ENCODE results near the gene SAXO1. TPM values are rescaled to one million over a fixed set of nuclear protein-coding genes. Genes with fewer than 3 reads are reported as not detected.
"Not testable (repeated sequence)": the region's sequence is repeated elsewhere in the genome, so short reads cannot be mapped to it uniquely, and the experiment has no call there.

SAXO1 gene
- total RNA-seq, 1 experiment from 2014 or later = not detected

DNA sequence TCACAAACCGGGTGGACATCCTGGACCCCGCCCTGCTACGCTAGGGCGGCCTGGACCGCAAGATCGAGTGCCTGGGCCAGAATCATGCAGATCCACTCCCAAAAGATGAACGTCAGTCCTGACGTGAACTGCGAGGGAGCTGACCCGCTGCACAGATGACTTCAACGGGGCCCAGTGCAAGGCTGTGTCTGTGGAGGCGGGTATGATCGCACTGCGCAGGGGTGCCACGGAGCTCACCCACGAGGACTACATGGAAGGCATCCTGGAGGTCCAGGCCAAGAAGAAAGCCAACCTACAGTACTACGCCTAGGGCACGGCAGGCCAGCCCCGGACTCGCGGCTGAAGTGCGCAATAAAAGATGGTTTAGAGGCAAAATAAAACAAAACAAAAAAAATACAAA, 5.2 kb downstream of the SAXO1 start:
- ChIA-PET CTCF (interaction anchor here (0.5 to 5.5 kb wide), 32 partner anchors 12 to 1504 kb away, joined by 3 to 95 read pairs (median 4); no protein-coding TSS in a partner anchor), POLR2A (no interaction called here)
- no peak overlapping the region for H3K4me3 Mint-ChIP-seq (ENCODE audit: unreplicated experiment)
- no peaks in the 10 kb centered on the region for H3K36me3 Mint-ChIP-seq (ENCODE audit: insufficient read depth, unreplicated experiment)
- intact Hi-C loops (cut with micrococcal nuclease) = loop anchor here (2.0 to 5.0 kb wide), 4 partner anchors 429 to 1497 kb away; no protein-coding TSS in a partner anchor
- no TSS peak for BruUV-seq (replicated peaks)
- H3K9me3 Mint-ChIP-seq (ENCODE audit: unreplicated experiment) = no peaks in the 10 kb centered on the region
- peaks cover 14% of the 10 kb centered on the region for H3K27me3 Mint-ChIP-seq (ENCODE audit: insufficient read depth, unreplicated experiment)
- peaks cover 11% of the 10 kb centered on the region for H3K4me1 Mint-ChIP-seq (ENCODE audit: insufficient read depth, unreplicated experiment)
- no peak overlapping the region for H3K27ac Mint-ChIP-seq (ENCODE audit: low read depth, unreplicated experiment)
- no peak for DNase-seq (ENCODE audit: unreplicated experiment)
- TF ChIP-seq, protein P1, sequence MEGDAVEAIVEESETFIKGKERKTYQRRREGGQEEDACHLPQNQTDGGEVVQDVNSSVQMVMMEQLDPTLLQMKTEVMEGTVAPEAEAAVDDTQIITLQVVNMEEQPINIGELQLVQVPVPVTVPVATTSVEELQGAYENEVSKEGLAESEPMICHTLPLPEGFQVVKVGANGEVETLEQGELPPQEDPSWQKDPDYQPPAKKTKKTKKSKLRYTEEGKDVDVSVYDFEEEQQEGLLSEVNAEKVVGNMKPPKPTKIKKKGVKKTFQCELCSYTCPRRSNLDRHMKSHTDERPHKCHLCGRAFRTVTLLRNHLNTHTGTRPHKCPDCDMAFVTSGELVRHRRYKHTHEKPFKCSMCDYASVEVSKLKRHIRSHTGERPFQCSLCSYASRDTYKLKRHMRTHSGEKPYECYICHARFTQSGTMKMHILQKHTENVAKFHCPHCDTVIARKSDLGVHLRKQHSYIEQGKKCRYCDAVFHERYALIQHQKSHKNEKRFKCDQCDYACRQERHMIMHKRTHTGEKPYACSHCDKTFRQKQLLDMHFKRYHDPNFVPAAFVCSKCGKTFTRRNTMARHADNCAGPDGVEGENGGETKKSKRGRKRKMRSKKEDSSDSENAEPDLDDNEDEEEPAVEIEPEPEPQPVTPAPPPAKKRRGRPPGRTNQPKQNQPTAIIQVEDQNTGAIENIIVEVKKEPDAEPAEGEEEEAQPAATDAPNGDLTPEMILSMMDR (IDR thresholded peaks at IDR 0.05; ENCODE audit: unreplicated experiment) = no peak

GRCh38 chr9:19026375-19026774, 6.6 kb downstream of the SAXO1 start:
- intact Hi-C loops (cut with micrococcal nuclease) = loop anchor here (5.0 kb wide), 2 partner anchors 431 to 619 kb away; no protein-coding TSS in a partner anchor
- TF ChIP-seq, protein P1 (IDR thresholded peaks at IDR 0.05; ENCODE audit: unreplicated experiment) = no peak
- ChIA-PET POLR2A (no interaction called here), CTCF (interaction anchor here (0.6 to 5.5 kb wide), 14 partner anchors 9 to 1498 kb away, joined by 3 to 95 read pairs (median 4); no protein-coding TSS in a partner anchor)
- Mint-ChIP-seq H3K4me1 (ENCODE audit: insufficient read depth, unreplicated experiment) (peaks cover 11% of the 10 kb centered on the region), H3K9me3 (ENCODE audit: unreplicated experiment) (no peaks in the 10 kb centered on the region), H3K27ac (ENCODE audit: low read depth, unreplicated experiment) (no peak overlapping the region), H3K36me3 (ENCODE audit: insufficient read depth, unreplicated experiment) (no peaks in the 10 kb centered on the region), H3K27me3 (ENCODE audit: insufficient read depth, unreplicated experiment) (peaks cover 15% of the 10 kb centered on the region), H3K4me3 (ENCODE audit: unreplicated experiment) (no peak overlapping the region)
- no TSS peak for BruUV-seq (replicated peaks)
- no peak for DNase-seq (ENCODE audit: unreplicated experiment)

GRCh38 chr9:19023078-19023477, 9.9 kb downstream of the SAXO1 start:
- Mint-ChIP-seq H3K9me3 (ENCODE audit: unreplicated experiment) (no peaks in the 10 kb centered on the region), H3K4me3 (ENCODE audit: unreplicated experiment) (no peak overlapping the region), H3K27ac (ENCODE audit: low read depth, unreplicated experiment) (no peak overlapping the region), H3K4me1 (ENCODE audit: insufficient read depth, unreplicated experiment) (no peaks in the 10 kb centered on the region), H3K36me3 (ENCODE audit: insufficient read depth, unreplicated experiment) (no peaks in the 10 kb centered on the region), H3K27me3 (ENCODE audit: insufficient read depth, unreplicated experiment) (peaks cover 15% of the 10 kb centered on the region)
- TF ChIP-seq, protein P1 (IDR thresholded peaks at IDR 0.05; ENCODE audit: unreplicated experiment) = no peak
- CTCF ChIA-PET = interaction anchor here (0.9 to 3.1 kb wide), 3 partner anchors 10 to 768 kb away, joined by 3 to 19 read pairs (median 3); no protein-coding TSS in a partner anchor
- DNase-seq (ENCODE audit: unreplicated experiment) = no peak
- POLR2A ChIA-PET = no interaction called here
- no TSS peak for BruUV-seq (replicated peaks)
- intact Hi-C loops (cut with micrococcal nuclease) = no loop called here

GRCh38 chr9:19022206-19022605, 10.8 kb downstream of the SAXO1 start:
- Mint-ChIP-seq H3K36me3 (ENCODE audit: insufficient read depth, unreplicated experiment) (no peaks in the 10 kb centered on the region), H3K4me1 (ENCODE audit: insufficient read depth, unreplicated experiment) (no peaks in the 10 kb centered on the region), H3K9me3 (ENCODE audit: unreplicated experiment) (no peaks in the 10 kb centered on the region), H3K27ac (ENCODE audit: low read depth, unreplicated experiment) (no peak overlapping the region), H3K27me3 (ENCODE audit: insufficient read depth, unreplicated experiment) (peaks cover 15% of the 10 kb centered on the region), H3K4me3 (ENCODE audit: unreplicated experiment) (no peak overlapping the region)
- ChIA-PET CTCF (interaction anchor here (0.7 to 3.1 kb wide), 6 partner anchors 10 to 1490 kb away, joined by 3 to 19 read pairs (median 4); partner anchors contain the start of genes RRAGA and SAXO1), POLR2A (no interaction called here)
- BruUV-seq (replicated peaks) = no TSS peak
- TF ChIP-seq, protein P1 (IDR thresholded peaks at IDR 0.05; ENCODE audit: unreplicated experiment) = no peak
- intact Hi-C loops (cut with micrococcal nuclease) = no loop called here
- DNase-seq (ENCODE audit: unreplicated experiment) = no peak

DNA sequence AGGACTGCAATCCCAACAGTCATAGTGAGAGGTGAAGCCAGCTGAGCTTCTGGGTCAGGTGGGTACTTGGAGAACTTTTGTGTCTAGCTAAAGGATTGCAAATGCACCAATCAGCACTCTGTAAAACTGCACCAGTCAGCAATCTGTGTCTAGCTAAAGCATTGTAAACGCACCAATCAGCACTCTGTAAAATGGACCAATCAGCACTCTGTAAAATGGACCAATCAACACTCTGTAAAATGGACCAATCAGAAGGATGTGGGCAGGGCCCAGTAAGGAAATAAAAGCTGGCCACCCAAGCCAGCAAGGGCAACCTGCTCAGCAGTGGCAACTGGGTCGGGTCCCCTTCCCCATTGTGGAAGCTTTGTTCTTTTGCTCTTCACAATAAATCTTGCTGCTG, 11.4 kb downstream of the SAXO1 start:
- DNase-seq (ENCODE audit: unreplicated experiment); H3K9me3 Mint-ChIP-seq (ENCODE audit: unreplicated experiment); H3K4me3 Mint-ChIP-seq (ENCODE audit: unreplicated experiment); H3K36me3 Mint-ChIP-seq (ENCODE audit: insufficient read depth, unreplicated experiment); POLR2A ChIA-PET; intact Hi-C loops (cut with micrococcal nuclease); H3K27ac Mint-ChIP-seq (ENCODE audit: low read depth, unreplicated experiment); BruUV-seq (replicated peaks); H3K4me1 Mint-ChIP-seq (ENCODE audit: insufficient read depth, unreplicated experiment): not testable (repeated sequence)
- peaks cover 15% of the 10 kb centered on the region for H3K27me3 Mint-ChIP-seq (ENCODE audit: insufficient read depth, unreplicated experiment)
- CTCF ChIA-PET = interaction anchor here (0.6 to 3.1 kb wide), 7 partner anchors 8 to 1489 kb away, joined by 3 to 19 read pairs (median 4); partner anchors contain the start of gene RRAGA

All from MCF 10A (cell line).